ENCODE results near the gene SYNM.

Gene SYNM

DNA sequence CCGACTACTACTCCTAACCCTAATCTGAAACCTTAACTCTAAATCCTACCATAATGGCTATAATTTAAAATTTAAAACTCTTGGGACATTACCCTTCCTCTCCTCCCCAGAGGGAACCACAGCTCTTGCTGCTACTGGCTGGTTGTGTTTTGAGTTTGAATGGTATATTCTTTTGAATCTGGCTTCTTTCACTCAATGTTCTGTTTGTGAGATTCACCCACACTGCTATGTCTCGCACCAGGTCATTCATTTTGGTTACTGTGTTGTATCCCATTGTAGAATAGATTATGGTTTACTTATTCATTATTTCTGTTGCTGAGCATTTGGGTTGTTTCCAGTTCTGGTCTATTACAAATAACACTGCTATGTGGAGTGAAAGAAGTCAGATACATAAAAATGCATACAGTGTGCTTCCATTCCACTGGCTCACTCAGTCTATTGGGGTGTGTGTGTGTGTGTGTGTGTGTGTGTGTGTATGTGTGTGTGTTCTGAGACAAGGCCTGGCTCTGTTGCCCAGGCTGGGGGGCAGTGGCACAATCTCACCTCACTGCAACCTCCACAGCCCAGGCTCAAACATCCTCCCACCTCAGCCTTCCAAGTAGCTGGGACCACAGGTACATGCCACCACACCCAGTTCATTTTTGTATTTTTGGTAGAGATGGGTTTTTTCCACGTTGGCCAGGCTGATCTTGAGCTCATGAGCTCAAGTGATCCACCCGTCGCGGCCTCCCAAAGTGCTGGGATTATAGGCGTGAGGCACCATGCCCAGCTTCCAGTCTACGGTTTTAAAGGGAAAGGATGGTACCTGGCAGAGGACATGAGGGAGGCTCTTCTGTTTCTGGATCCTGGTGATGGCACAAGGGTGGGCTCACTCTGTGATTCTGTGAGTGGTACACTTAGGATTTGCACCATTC is 19.2 kb upstream of the SYNM start:
- Histone ChIP-seq H3K9me3 (ENCODE audit: control insufficient read depth, low read length) (peaks cover 4% of the 10 kb centered on the region), H3K4me3 (ENCODE audit: extremely low read depth, insufficient read depth, low read length, poor library complexity, severe bottlenecking) (no peak overlapping the region), H3K27ac (ENCODE audit: low read depth, low read length, severe bottlenecking) (no peak overlapping the region), H3K4me1 (ENCODE audit: control insufficient read depth, insufficient read depth, low read length, poor library complexity, severe bottlenecking) (no peaks in the 10 kb centered on the region), H3K36me3 (ENCODE audit: control insufficient read depth, insufficient read depth, low read length) (no peaks in the 10 kb centered on the region)
- 95 to 98% methylated on average over 5 to 6 of the region's 8 CpGs for WGBS, 2 experiments (ENCODE audit: insufficient coverage in 2 of 2)

DNA sequence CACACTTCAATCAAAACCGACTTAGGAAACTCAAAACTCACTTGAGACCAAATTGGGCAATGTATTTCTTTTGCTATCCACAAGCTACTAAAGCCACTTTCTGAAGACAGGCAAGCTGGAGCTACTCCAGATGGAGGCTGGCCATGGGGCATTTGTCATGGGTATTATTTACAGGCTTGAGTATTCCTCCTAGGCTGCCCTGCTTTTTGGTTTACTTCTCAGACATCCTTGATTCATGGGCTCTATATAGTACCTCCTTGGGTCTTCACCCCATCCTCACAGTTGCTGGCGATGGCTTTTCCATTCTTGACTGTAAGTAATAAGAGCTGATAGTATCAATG is 18.6 kb upstream of the SYNM start:
- Histone ChIP-seq H3K27ac (ENCODE audit: low read depth, low read length, severe bottlenecking) (no peak overlapping the region), H3K36me3 (ENCODE audit: control insufficient read depth, insufficient read depth, low read length) (no peaks in the 10 kb centered on the region), H3K4me1 (ENCODE audit: control insufficient read depth, insufficient read depth, low read length, poor library complexity, severe bottlenecking) (no peaks in the 10 kb centered on the region), H3K9me3 (ENCODE audit: control insufficient read depth, low read length) (peaks cover 4% of the 10 kb centered on the region), H3K4me3 (ENCODE audit: extremely low read depth, insufficient read depth, low read length, poor library complexity, severe bottlenecking) (no peak overlapping the region)
- WGBS, 2 experiments (ENCODE audit: insufficient coverage in 2 of 2) = no CpG with 5 or more reads among the region's 2 CpGs

DNA sequence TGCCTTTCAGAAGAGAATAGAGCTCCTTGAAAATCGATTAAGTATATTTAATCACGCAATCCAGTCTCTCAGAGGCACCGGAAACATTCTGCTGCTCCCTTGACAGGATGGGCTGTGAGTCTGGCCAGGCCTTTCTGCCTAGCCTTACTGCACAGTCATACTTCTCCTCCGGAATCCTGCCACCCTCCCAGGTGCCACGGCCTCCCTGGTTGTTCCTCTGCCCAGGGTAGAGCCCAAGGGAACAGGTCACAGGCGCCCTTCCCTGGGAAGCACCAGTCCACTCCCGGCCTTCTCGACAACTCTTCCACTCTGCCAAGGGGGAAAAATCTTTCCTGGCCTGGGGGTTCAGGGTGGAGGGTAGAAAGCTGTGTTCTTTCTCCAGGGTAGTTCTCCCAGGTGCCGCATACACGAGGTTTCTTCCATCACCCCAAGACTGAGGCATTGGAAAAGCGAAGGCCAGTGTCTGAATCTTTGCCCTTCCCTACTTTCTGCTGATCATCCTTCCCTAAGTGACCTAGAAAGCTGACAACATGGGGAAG is 17.4 kb upstream of the SYNM start:
- H3K4me1 ChIP-seq (ENCODE audit: control insufficient read depth, insufficient read depth, low read length, poor library complexity, severe bottlenecking) = no peaks in the 10 kb centered on the region
- WGBS, 2 experiments (ENCODE audit: insufficient coverage in 2 of 2) = 92 to 100% methylated on average over 4 of the region's 11 CpGs
- H3K4me3 ChIP-seq (ENCODE audit: extremely low read depth, insufficient read depth, low read length, poor library complexity, severe bottlenecking) = no peak overlapping the region

GRCh38 chr15:99090011-99090699 is 14.7 kb upstream of the SYNM start:
- Histone ChIP-seq H3K27ac (ENCODE audit: low read depth, low read length, severe bottlenecking) (no peak overlapping the region), H3K9me3 (ENCODE audit: control insufficient read depth, low read length) (no peaks in the 10 kb centered on the region), H3K4me3 (ENCODE audit: extremely low read depth, insufficient read depth, low read length, poor library complexity, severe bottlenecking) (no peak overlapping the region), H3K36me3 (ENCODE audit: control insufficient read depth, insufficient read depth, low read length) (no peaks in the 10 kb centered on the region), H3K4me1 (ENCODE audit: control insufficient read depth, insufficient read depth, low read length, poor library complexity, severe bottlenecking) (no peaks in the 10 kb centered on the region)
- WGBS, 2 experiments (ENCODE audit: insufficient coverage in 2 of 2) = 33% methylated on average over 1 of the region's 3 CpGs; no CpG with 5 or more reads in 1 of the 2 experiments

More for the DNA sequence above, 17.4 kb upstream of the SYNM start:
- no peak overlapping the region for H3K27ac ChIP-seq (ENCODE audit: low read depth, low read length, severe bottlenecking)
- H3K36me3 ChIP-seq (ENCODE audit: control insufficient read depth, insufficient read depth, low read length) = no peaks in the 10 kb centered on the region
- H3K9me3 ChIP-seq (ENCODE audit: control insufficient read depth, low read length) = peaks cover 2% of the 10 kb centered on the region

- Histone ChIP-seq H3K4me1 (ENCODE audit: control insufficient read depth, insufficient read depth, low read length, poor library complexity, severe bottlenecking) (no peaks in the 10 kb centered on the region), H3K4me3 (ENCODE audit: extremely low read depth, insufficient read depth, low read length, poor library complexity, severe bottlenecking) (no peak overlapping the region), H3K36me3 (ENCODE audit: control insufficient read depth, insufficient read depth, low read length) (no peaks in the 10 kb centered on the region), H3K27ac (ENCODE audit: low read depth, low read length, severe bottlenecking) (no peak overlapping the region), H3K9me3 (ENCODE audit: control insufficient read depth, low read length) (no peaks in the 10 kb centered on the region)
- WGBS, 2 experiments (ENCODE audit: insufficient coverage in 2 of 2) = 88 to 100% methylated on average over 1 of the region's 1 CpG
Measured at GRCh38 chr15:99090938-99091337, 13.9 kb upstream of the SYNM start.

GRCh38 chr15:99092554-99093172 is 12.2 kb upstream of the SYNM start:
- Histone ChIP-seq H3K36me3 (ENCODE audit: control insufficient read depth, insufficient read depth, low read length) (no peaks in the 10 kb centered on the region), H3K4me1 (ENCODE audit: control insufficient read depth, insufficient read depth, low read length, poor library complexity, severe bottlenecking) (no peaks in the 10 kb centered on the region), H3K4me3 (ENCODE audit: extremely low read depth, insufficient read depth, low read length, poor library complexity, severe bottlenecking) (no peak overlapping the region), H3K27ac (ENCODE audit: low read depth, low read length, severe bottlenecking) (no peak overlapping the region), H3K9me3 (ENCODE audit: control insufficient read depth, low read length) (no peaks in the 10 kb centered on the region)
- 83 to 87% methylated on average over 9 to 12 of the region's 13 CpGs for WGBS, 2 experiments (ENCODE audit: insufficient coverage in 2 of 2)

DNA sequence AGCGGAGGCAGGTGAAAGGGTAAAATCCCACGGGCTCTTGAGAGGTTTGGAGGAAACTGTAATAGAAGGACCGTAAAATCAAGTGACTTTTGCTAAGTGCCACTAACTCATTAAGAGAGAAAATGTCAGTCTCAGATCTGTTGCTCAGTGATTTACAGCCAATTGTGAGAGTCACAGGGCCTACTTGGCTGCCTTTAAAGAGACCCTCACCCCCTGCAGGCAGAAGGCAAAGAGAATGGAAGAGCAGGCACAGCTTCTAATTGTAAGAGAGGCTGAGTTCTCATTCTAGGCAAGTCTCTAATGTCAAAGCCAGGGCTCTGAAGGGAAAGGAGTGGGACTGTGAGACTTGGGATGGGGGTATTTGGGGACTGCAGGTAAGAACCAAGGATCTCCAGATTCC is 9.3 kb upstream of the SYNM start:
- Histone ChIP-seq H3K4me3 (ENCODE audit: extremely low read depth, insufficient read depth, low read length, poor library complexity, severe bottlenecking) (no peak overlapping the region), H3K27ac (ENCODE audit: low read depth, low read length, severe bottlenecking) (no peak overlapping the region), H3K4me1 (ENCODE audit: control insufficient read depth, insufficient read depth, low read length, poor library complexity, severe bottlenecking) (peaks cover 4% of the 10 kb centered on the region), H3K36me3 (ENCODE audit: control insufficient read depth, insufficient read depth, low read length) (no peaks in the 10 kb centered on the region), H3K9me3 (ENCODE audit: control insufficient read depth, low read length) (no peaks in the 10 kb centered on the region)
- 61 to 80% methylated on average over 3 of the region's 3 CpGs for WGBS, 2 experiments (ENCODE audit: insufficient coverage in 2 of 2)

GRCh38 chr15:99096173-99096893 is 8.5 kb upstream of the SYNM start:
- H3K9me3 ChIP-seq (ENCODE audit: control insufficient read depth, low read length) = no peaks in the 10 kb centered on the region
- peaks cover 4% of the 10 kb centered on the region for H3K4me1 ChIP-seq (ENCODE audit: control insufficient read depth, insufficient read depth, low read length, poor library complexity, severe bottlenecking)
- 88 to 95% methylated on average over 10 of the region's 11 CpGs for WGBS, 2 experiments (ENCODE audit: insufficient coverage in 2 of 2)
- no peak overlapping the region for H3K27ac ChIP-seq (ENCODE audit: low read depth, low read length, severe bottlenecking)
- no peaks in the 10 kb centered on the region for H3K36me3 ChIP-seq (ENCODE audit: control insufficient read depth, insufficient read depth, low read length)
- H3K4me3 ChIP-seq (ENCODE audit: extremely low read depth, insufficient read depth, low read length, poor library complexity, severe bottlenecking) = no peak overlapping the region

- 83 to 95% methylated on average over 8 to 9 of the region's 11 CpGs for WGBS, 2 experiments (ENCODE audit: insufficient coverage in 2 of 2)
- Histone ChIP-seq H3K27ac (ENCODE audit: low read depth, low read length, severe bottlenecking) (no peak overlapping the region), H3K9me3 (ENCODE audit: control insufficient read depth, low read length) (no peaks in the 10 kb centered on the region), H3K4me1 (ENCODE audit: control insufficient read depth, insufficient read depth, low read length, poor library complexity, severe bottlenecking) (peaks cover 4% of the 10 kb centered on the region), H3K4me3 (ENCODE audit: extremely low read depth, insufficient read depth, low read length, poor library complexity, severe bottlenecking) (no peak overlapping the region), H3K36me3 (ENCODE audit: control insufficient read depth, insufficient read depth, low read length) (no peaks in the 10 kb centered on the region)
Measured at GRCh38 chr15:99096894-99097426, 7.9 kb upstream of the SYNM start.

Data from mesodermal cell (in vitro differentiated cells).